Iris pigment epithelial cell (primary cell): ENCODE data around the gene NMUR1.

ENCODE experiments used
- DNase-seq: peaks from one replicate; pipeline ENCODE4 v3.0.0-alpha.2; 2011; ENCODE audit warnings: low read depth

The NMUR1 gene

GRCh38 chr2:231552752-231553151, 22.5 kb upstream of the NMUR1 start:
- DNase-seq, result no peak

- DNase-seq, result no peak
Observed at GRCh38 chr2:231549446-231550239, 19.4 kb upstream of the NMUR1 start.

- DNase-seq, result no peak
Observed at GRCh38 chr2:231548752-231549151, 18.5 kb upstream of the NMUR1 start.

GRCh38 chr2:231547315-231548110, 17.3 kb upstream of the NMUR1 start:
- DNase-seq, result no peak

- DNase-seq, result no peak
Observed at GRCh38 chr2:231546014-231546715, 15.9 kb upstream of the NMUR1 start.

GRCh38 chr2:231545105-231545902, 15.1 kb upstream of the NMUR1 start:
- DNase-seq, result peak; percentile 88

- DNase-seq, result no peak
Observed at GRCh38 chr2:231542136-231542535, 11.9 kb upstream of the NMUR1 start.

GRCh38 chr2:231541645-231542044, 11.4 kb upstream of the NMUR1 start:
- no peak for DNase-seq

- no peak for DNase-seq
Observed at GRCh38 chr2:231539991-231540390, 9.7 kb upstream of the NMUR1 start.

GRCh38 chr2:231535961-231536360, 5.7 kb upstream of the NMUR1 start:
- no peak for DNase-seq

GRCh38 chr2:231533777-231534125, 3.5 kb upstream of the NMUR1 start:
- DNase-seq, result no peak

- no peak for DNase-seq
Observed at GRCh38 chr2:231533086-231533776, 3.0 kb upstream of the NMUR1 start.

- no peak for DNase-seq
Observed at GRCh38 chr2:231532756-231533035, 2.5 kb upstream of the NMUR1 start.

GRCh38 chr2:231531883-231532755, 1.9 kb upstream of the NMUR1 start:
- DNase-seq, result no peak

GRCh38 chr2:231531466-231531865, 1.2 kb upstream of the NMUR1 start:
- DNase-seq, result no peak

GRCh38 chr2:231528636-231529030, 1.6 kb downstream of the NMUR1 start:
- no peak for DNase-seq

- no peak for DNase-seq
Observed at GRCh38 chr2:231527955-231528635, 2.1 kb downstream of the NMUR1 start.

- DNase-seq, result no peak
Observed at GRCh38 chr2:231527091-231527395, 3.2 kb downstream of the NMUR1 start.

- DNase-seq, result no peak
Observed at GRCh38 chr2:231526341-231527090, 3.7 kb downstream of the NMUR1 start.
